GM23338 (cell line): ENCODE results near the gene ZNF488. TPM values are rescaled to one million over a fixed set of nuclear protein-coding genes. Genes with fewer than 3 reads are reported as not detected.

Experiments used
- ATAC-seq: fragments of 200-7000 bp; cut with Tn5 transposase; 3 replicates; pipeline ENCODE4 v1.9.1; 2020
- DNase-seq: peaks from one replicate; pipeline ENCODE4 v3.0.0-alpha.2; 2015; ENCODE audit warnings: low spot score
- H2AFZ ChIP-seq: fragments of 200-600 bp; sonication (generic); 2 replicates; pipeline ENCODE4 v1.8.0; 2016; ENCODE audit warnings: antibody characterized with exemption, mild to moderate bottlenecking, moderate library complexity
- H3F3A ChIP-seq: fragments of 200-600 bp; sonication (generic); replicated peaks from 2 replicates; pipeline ENCODE4 v1.8.0; 2017; ENCODE audit warnings: antibody characterized with exemption, mixed run types, low read depth
- H3K27ac ChIP-seq: fragments of 200-600 bp; sonication (generic); 2 replicates; pipeline ENCODE4 v1.6.1; 2016; ENCODE audit warnings: low read depth
- H3K27me3 ChIP-seq: fragments of 200-600 bp; sonication (generic); 2 replicates; pipeline ENCODE4 v1.8.0; 2016; ENCODE audit warnings: mild to moderate bottlenecking, mixed run types, moderate library complexity; ENCODE audit not compliant: insufficient read depth
- H3K36me3 ChIP-seq: fragments of 200-600 bp; sonication (generic); 2 replicates; pipeline ENCODE4 v1.8.0; 2016; ENCODE audit warnings: mild to moderate bottlenecking; ENCODE audit not compliant: insufficient read depth
- H3K4me1 ChIP-seq: fragments of 200-600 bp; sonication (generic); 2 replicates; pipeline ENCODE4 v1.8.0; 2016; ENCODE audit warnings: mild to moderate bottlenecking, moderate library complexity; ENCODE audit not compliant: insufficient read depth
- H3K4me2 ChIP-seq: fragments of 200-600 bp; sonication (generic); 2 replicates; pipeline ENCODE4 v1.7.1; 2017; ENCODE audit warnings: mixed run types
- H3K4me3 ChIP-seq: fragments of 200-600 bp; sonication (generic); 2 replicates; pipeline ENCODE4 v1.6.1; 2016; ENCODE audit warnings: mixed run types
- H3K79me2 ChIP-seq: fragments of 200-600 bp; sonication (generic); replicated peaks from 2 replicates; pipeline ENCODE4 v1.8.0; 2017; ENCODE audit warnings: mild to moderate bottlenecking; ENCODE audit not compliant: insufficient read depth
- H3K9me2 ChIP-seq: fragments of 200-600 bp; sonication (generic); 2 replicates; pipeline ENCODE4 v1.8.0; 2017; ENCODE audit not compliant: insufficient read depth
- H4K20me1 ChIP-seq: fragments of 200-600 bp; sonication (generic); replicated peaks from 2 replicates; pipeline ENCODE4 v1.8.0; 2017; ENCODE audit warnings: mild to moderate bottlenecking; ENCODE audit not compliant: insufficient read depth
- H3K27ac Mint-ChIP-seq: 2 replicates; pipeline ENCODE4 v1.8.0; 2020; ENCODE audit warnings: inconsistent platforms, mild to moderate bottlenecking, moderate library complexity, mixed read lengths
- H3K27me3 Mint-ChIP-seq: 3 replicates; pipeline ENCODE4 v1.8.0; 2022; ENCODE audit warnings: low read depth, mild to moderate bottlenecking, moderate library complexity, mixed read lengths, inconsistent platforms; ENCODE audit not compliant: insufficient read depth, poor library complexity
- H3K36me3 Mint-ChIP-seq: 3 replicates; pipeline ENCODE4 v1.8.0; 2021; ENCODE audit warnings: low read depth, mild to moderate bottlenecking, inconsistent platforms, moderate library complexity, mixed read lengths
- H3K4me1 Mint-ChIP-seq: 3 replicates; pipeline ENCODE4 v1.8.0; 2020; ENCODE audit warnings: mild to moderate bottlenecking, inconsistent platforms, mixed read lengths
- H3K4me3 Mint-ChIP-seq: 3 replicates; pipeline ENCODE4 v1.8.0; 2021; ENCODE audit warnings: moderate library complexity, mild to moderate bottlenecking, inconsistent platforms, mixed read lengths
- H3K9me3 Mint-ChIP-seq: 3 replicates; pipeline ENCODE4 v1.8.0; 2020; ENCODE audit warnings: moderate library complexity, mild to moderate bottlenecking, inconsistent platforms, mixed read lengths
- CREB1 ChIP-seq: fragments of 250-450 bp; sonication (Bioruptor Pico); IDR thresholded peaks from 2 replicates; pipeline ENCODE4 v1.5.0; 2020; ENCODE audit warnings: low read depth, mild to moderate bottlenecking, moderate library complexity
- EZH2 ChIP-seq: fragments of 200-600 bp; sonication (generic); IDR thresholded peaks from one replicate; pipeline ENCODE4 v1.8.0; 2017; ENCODE audit warnings: antibody characterized with exemption, mild to moderate bottlenecking, low read depth; ENCODE audit not compliant: unreplicated experiment
- EZH2phosphoT487 ChIP-seq: fragments of 200-600 bp; sonication (generic); IDR thresholded peaks from one replicate; pipeline ENCODE4 v1.8.1; 2018; ENCODE audit warnings: antibody characterized with exemption; ENCODE audit not compliant: unreplicated experiment
- JUNB ChIP-seq: IDR thresholded peaks from one replicate; pipeline ENCODE4 v1.6.1; 2016; ENCODE audit warnings: antibody characterized with exemption; ENCODE audit not compliant: unreplicated experiment
- NANOG ChIP-seq: IDR thresholded peaks from 2 replicates; pipeline ENCODE4 v1.6.1; 2016; ENCODE audit warnings: antibody characterized with exemption, borderline replicate concordance
- POLR2AphosphoS5 ChIP-seq: IDR thresholded peaks from 2 replicates; pipeline ENCODE4 v1.6.1; 2016; ENCODE audit warnings: antibody characterized with exemption, low read depth
- STAT1 ChIP-seq: IDR thresholded peaks from one replicate; pipeline ENCODE4 v1.6.1; 2016; ENCODE audit warnings: antibody characterized with exemption; ENCODE audit not compliant: unreplicated experiment
- ZNF114 ChIP-seq: fragments of 250-450 bp; sonication (Bioruptor Pico); IDR thresholded peaks from 2 replicates; pipeline ENCODE4 v1.5.0; 2020; ENCODE audit warnings: mild to moderate bottlenecking, moderate library complexity
- ZNF331 ChIP-seq: fragments of 250-450 bp; sonication (Bioruptor Pico); IDR thresholded peaks from 2 replicates; pipeline ENCODE4 v1.5.0; 2020; ENCODE audit warnings: low read depth, mild to moderate bottlenecking, moderate library complexity
- polyA plus RNA-seq: library from polyadenylated mRNA; unstranded; fragments of >200 nt; fragmentation: Nextera tagmentation; extraction: Ambion mirVana; gene quantifications from 2 replicates; pipeline ENCODE4 v1.2.1, GENCODE V29; 2016
- total RNA-seq: library from RNA; depleted of rRNA; stranded (reverse); fragments of >200 nt; shearing (Covaris generic); gene quantifications from 2 replicates; pipeline ENCODE4 v1.2.3, GENCODE V29; 2014
- TF ChIP-seq, protein P1 (sequence below): fragments of 250-450 bp; sonication (Bioruptor Pico); IDR thresholded peaks from 2 replicates; pipeline ENCODE4 v1.5.0; 2020; ENCODE audit warnings: mild to moderate bottlenecking, moderate library complexity
- TF ChIP-seq, protein P2 (sequence below): IDR thresholded peaks from one replicate; pipeline ENCODE4 v1.6.1; 2018; ENCODE audit warnings: antibody characterized with exemption; ENCODE audit not compliant: unreplicated experiment
- TF ChIP-seq, protein P3 (sequence below): IDR thresholded peaks from 2 replicates; pipeline ENCODE4 v1.6.1; 2016; ENCODE audit warnings: antibody characterized with exemption
- TF ChIP-seq, protein P4 (sequence below), 2 experiments: fragments of 200-600 bp in 1 of 2; sonication (generic) in 1 of 2; conservative IDR thresholded peaks; 2 replicates each; pipeline versions ENCODE4 v1.5.1 to v1.6.1; 2016 to 2017; ENCODE audit warnings: antibody characterized with exemption in 2 of 2, low read depth in 2 of 2, mild to moderate bottlenecking in 2 of 2, moderate library complexity in 1 of 2

Gene ZNF488
- total and polyA plus RNA-seq, 2 experiments from 2014 or later, result 2.5 to 5.2 TPM

DNA sequence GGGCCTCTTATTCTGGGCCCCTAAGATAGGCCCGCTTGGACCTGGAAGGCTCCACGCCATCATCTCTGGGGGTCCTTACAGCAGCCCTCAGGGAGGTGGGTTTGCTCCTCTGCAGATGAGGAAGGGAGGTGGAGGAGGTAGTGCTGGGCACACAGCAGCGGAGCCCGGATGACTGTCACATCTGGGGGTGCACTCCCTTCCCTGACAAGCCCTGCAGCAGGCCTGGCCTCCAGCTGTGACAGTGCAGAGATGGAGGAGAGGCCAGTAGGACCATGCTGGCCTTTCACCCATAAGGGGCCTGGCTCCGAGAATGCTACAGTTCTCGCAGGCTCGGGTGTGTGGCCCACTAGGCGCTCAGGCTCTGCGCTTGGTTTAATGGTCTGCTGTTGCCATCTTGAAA is 52.6 kb downstream of the ZNF488 start:
- Histone ChIP-seq H3K4me3 (no peak overlapping the region), H3K4me1 (no peaks in the 10 kb centered on the region), H3K4me2 (no peak overlapping the region), H3K27ac (no peak overlapping the region), H3K79me2 (no peaks in the 10 kb centered on the region), H4K20me1 (no peaks in the 10 kb centered on the region), H3K36me3 (no peaks in the 10 kb centered on the region), H2AFZ (no peak overlapping the region), H3F3A (no peaks in the 10 kb centered on the region), H3K27me3 (no peaks in the 10 kb centered on the region), H3K9me2 (no peaks in the 10 kb centered on the region)
- Mint-ChIP-seq H3K4me3 (no peak overlapping the region), H3K4me1 (peaks cover 3% of the 10 kb centered on the region), H3K36me3 (no peaks in the 10 kb centered on the region), H3K9me3 (no peaks in the 10 kb centered on the region), H3K27ac (no peak overlapping the region), H3K27me3 (peaks cover 1% of the 10 kb centered on the region)
- DNase-seq, result no peak
- no peak for ATAC-seq
- TF ChIP-seq EZH2 (no peak), EZH2phosphoT487 (no peak), STAT1 (no peak), ZNF331 (CRISPR knock-in tag) (no peak), NANOG (no peak), POLR2AphosphoS5 (no peak), CREB1 (CRISPR knock-in tag) (no peak), ZNF114 (CRISPR knock-in tag) (no peak), JUNB (no peak)
- TF ChIP-seq, protein P1, sequence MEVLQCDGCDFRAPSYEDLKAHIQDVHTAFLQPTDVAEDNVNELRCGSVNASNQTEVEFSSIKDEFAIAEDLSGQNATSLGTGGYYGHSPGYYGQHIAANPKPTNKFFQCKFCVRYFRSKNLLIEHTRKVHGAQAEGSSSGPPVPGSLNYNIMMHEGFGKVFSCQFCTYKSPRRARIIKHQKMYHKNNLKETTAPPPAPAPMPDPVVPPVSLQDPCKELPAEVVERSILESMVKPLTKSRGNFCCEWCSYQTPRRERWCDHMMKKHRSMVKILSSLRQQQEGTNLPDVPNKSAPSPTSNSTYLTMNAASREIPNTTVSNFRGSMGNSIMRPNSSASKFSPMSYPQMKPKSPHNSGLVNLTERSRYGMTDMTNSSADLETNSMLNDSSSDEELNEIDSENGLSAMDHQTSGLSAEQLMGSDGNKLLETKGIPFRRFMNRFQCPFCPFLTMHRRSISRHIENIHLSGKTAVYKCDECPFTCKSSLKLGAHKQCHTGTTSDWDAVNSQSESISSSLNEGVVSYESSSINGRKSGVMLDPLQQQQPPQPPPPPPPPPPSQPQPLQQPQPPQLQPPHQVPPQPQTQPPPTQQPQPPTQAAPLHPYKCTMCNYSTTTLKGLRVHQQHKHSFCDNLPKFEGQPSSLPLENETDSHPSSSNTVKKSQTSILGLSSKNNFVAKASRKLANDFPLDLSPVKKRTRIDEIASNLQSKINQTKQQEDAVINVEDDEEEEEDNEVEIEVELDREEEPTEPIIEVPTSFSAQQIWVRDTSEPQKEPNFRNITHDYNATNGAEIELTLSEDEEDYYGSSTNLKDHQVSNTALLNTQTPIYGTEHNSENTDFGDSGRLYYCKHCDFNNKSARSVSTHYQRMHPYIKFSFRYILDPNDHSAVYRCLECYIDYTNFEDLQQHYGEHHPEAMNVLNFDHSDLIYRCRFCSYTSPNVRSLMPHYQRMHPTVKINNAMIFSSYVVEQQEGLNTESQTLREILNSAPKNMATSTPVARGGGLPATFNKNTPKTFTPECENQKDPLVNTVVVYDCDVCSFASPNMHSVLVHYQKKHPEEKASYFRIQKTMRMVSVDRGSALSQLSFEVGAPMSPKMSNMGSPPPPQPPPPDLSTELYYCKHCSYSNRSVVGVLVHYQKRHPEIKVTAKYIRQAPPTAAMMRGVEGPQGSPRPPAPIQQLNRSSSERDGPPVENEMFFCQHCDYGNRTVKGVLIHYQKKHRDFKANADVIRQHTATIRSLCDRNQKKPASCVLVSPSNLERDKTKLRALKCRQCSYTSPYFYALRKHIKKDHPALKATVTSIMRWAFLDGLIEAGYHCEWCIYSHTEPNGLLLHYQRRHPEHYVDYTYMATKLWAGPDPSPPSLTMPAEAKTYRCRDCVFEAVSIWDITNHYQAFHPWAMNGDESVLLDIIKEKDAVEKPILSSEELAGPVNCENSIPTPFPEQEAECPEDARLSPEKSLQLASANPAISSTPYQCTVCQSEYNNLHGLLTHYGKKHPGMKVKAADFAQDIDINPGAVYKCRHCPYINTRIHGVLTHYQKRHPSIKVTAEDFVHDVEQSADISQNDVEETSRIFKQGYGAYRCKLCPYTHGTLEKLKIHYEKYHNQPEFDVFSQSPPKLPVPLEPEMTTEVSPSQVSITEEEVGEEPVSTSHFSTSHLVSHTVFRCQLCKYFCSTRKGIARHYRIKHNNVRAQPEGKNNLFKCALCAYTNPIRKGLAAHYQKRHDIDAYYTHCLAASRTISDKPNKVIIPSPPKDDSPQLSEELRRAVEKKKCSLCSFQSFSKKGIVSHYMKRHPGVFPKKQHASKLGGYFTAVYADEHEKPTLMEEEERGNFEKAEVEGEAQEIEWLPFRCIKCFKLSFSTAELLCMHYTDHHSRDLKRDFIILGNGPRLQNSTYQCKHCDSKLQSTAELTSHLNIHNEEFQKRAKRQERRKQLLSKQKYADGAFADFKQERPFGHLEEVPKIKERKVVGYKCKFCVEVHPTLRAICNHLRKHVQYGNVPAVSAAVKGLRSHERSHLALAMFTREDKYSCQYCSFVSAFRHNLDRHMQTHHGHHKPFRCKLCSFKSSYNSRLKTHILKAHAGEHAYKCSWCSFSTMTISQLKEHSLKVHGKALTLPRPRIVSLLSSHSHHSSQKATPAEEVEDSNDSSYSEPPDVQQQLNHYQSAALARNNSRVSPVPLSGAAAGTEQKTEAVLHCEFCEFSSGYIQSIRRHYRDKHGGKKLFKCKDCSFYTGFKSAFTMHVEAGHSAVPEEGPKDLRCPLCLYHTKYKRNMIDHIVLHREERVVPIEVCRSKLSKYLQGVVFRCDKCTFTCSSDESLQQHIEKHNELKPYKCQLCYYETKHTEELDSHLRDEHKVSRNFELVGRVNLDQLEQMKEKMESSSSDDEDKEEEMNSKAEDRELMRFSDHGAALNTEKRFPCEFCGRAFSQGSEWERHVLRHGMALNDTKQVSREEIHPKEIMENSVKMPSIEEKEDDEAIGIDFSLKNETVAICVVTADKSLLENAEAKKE (CRISPR knock-in tag), result no peak
- TF ChIP-seq, protein P2, sequence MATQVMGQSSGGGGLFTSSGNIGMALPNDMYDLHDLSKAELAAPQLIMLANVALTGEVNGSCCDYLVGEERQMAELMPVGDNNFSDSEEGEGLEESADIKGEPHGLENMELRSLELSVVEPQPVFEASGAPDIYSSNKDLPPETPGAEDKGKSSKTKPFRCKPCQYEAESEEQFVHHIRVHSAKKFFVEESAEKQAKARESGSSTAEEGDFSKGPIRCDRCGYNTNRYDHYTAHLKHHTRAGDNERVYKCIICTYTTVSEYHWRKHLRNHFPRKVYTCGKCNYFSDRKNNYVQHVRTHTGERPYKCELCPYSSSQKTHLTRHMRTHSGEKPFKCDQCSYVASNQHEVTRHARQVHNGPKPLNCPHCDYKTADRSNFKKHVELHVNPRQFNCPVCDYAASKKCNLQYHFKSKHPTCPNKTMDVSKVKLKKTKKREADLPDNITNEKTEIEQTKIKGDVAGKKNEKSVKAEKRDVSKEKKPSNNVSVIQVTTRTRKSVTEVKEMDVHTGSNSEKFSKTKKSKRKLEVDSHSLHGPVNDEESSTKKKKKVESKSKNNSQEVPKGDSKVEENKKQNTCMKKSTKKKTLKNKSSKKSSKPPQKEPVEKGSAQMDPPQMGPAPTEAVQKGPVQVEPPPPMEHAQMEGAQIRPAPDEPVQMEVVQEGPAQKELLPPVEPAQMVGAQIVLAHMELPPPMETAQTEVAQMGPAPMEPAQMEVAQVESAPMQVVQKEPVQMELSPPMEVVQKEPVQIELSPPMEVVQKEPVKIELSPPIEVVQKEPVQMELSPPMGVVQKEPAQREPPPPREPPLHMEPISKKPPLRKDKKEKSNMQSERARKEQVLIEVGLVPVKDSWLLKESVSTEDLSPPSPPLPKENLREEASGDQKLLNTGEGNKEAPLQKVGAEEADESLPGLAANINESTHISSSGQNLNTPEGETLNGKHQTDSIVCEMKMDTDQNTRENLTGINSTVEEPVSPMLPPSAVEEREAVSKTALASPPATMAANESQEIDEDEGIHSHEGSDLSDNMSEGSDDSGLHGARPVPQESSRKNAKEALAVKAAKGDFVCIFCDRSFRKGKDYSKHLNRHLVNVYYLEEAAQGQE, result no peak
- TF ChIP-seq, protein P3, sequence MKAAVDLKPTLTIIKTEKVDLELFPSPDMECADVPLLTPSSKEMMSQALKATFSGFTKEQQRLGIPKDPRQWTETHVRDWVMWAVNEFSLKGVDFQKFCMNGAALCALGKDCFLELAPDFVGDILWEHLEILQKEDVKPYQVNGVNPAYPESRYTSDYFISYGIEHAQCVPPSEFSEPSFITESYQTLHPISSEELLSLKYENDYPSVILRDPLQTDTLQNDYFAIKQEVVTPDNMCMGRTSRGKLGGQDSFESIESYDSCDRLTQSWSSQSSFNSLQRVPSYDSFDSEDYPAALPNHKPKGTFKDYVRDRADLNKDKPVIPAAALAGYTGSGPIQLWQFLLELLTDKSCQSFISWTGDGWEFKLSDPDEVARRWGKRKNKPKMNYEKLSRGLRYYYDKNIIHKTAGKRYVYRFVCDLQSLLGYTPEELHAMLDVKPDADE, result no peak
- TF ChIP-seq, protein P4, sequence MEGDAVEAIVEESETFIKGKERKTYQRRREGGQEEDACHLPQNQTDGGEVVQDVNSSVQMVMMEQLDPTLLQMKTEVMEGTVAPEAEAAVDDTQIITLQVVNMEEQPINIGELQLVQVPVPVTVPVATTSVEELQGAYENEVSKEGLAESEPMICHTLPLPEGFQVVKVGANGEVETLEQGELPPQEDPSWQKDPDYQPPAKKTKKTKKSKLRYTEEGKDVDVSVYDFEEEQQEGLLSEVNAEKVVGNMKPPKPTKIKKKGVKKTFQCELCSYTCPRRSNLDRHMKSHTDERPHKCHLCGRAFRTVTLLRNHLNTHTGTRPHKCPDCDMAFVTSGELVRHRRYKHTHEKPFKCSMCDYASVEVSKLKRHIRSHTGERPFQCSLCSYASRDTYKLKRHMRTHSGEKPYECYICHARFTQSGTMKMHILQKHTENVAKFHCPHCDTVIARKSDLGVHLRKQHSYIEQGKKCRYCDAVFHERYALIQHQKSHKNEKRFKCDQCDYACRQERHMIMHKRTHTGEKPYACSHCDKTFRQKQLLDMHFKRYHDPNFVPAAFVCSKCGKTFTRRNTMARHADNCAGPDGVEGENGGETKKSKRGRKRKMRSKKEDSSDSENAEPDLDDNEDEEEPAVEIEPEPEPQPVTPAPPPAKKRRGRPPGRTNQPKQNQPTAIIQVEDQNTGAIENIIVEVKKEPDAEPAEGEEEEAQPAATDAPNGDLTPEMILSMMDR (conservative IDR thresholded peaks at IDR 0.05; ENCODE audit: low read depth in 2 of 2), result no peak
